ENCODE results near the gene CFP. TPM values are rescaled to one million over a fixed set of nuclear protein-coding genes. Genes with fewer than 3 reads are reported as not detected.
"Not testable (repeated sequence)": the region's sequence is repeated elsewhere in the genome, so short reads cannot be mapped to it uniquely, and the experiment has no call there.

Gene CFP
- total and polyA plus RNA-seq, 4 donors = 3.1 to 6.0 (median 4.5) TPM

GRCh38 chrX:47603125-47603524, 26.6 kb downstream of the CFP start:
- DNase-seq; H3K4me3 ChIP-seq (ENCODE audit: low read length in 2 of 2); ATAC-seq (ENCODE audit: low FRiP score); H3K27ac ChIP-seq (ENCODE audit: low read depth in 1 of 2, low read length in 2 of 2); H3K27me3 ChIP-seq (ENCODE audit: control insufficient read depth in 1 of 2, insufficient read depth in 2 of 2, low read length in 1 of 2); intact Hi-C loops (cut with DNase I); H3K9me3 ChIP-seq (ENCODE audit: control insufficient read depth, low read length); H3K4me1 ChIP-seq (ENCODE audit: control insufficient read depth in 1 of 2, insufficient read depth in 2 of 2, low read length in 2 of 2); H3K36me3 ChIP-seq (ENCODE audit: control insufficient read depth in 1 of 2, insufficient read depth in 2 of 2, low read length in 1 of 2): not testable (repeated sequence)
- WGBS, 2 donors = 94 to 97% methylated on average over 4 of the region's 4 CpGs

- ATAC-seq (ENCODE audit: low FRiP score) = no peak
- H3K9me3 ChIP-seq (ENCODE audit: control insufficient read depth, low read length) = no peaks in the 10 kb centered on the region
These were observed 32.5 kb downstream of the CFP start for GRCh38 chrX:47597222-47597621.

GRCh38 chrX:47596256-47596655, 33.5 kb downstream of the CFP start:
- WGBS, 2 donors = 80 to 81% methylated on average over 2 of the region's 2 CpGs
- Histone ChIP-seq H3K4me1 (ENCODE audit: control insufficient read depth in 1 of 2, insufficient read depth in 2 of 2, low read length in 2 of 2) (peaks cover 0 to 3% of the 10 kb centered on the region in 2 donors), H3K27ac (ENCODE audit: low read depth in 1 of 2, low read length in 2 of 2) (no peak overlapping the region), H3K4me3 (ENCODE audit: low read length in 2 of 2) (no peak overlapping the region), H3K27me3 (ENCODE audit: control insufficient read depth in 1 of 2, insufficient read depth in 2 of 2, low read length in 1 of 2) (no peaks in the 10 kb centered on the region), H3K36me3 (ENCODE audit: control insufficient read depth in 1 of 2, insufficient read depth in 2 of 2, low read length in 1 of 2) (no peaks in the 10 kb centered on the region), H3K9me3 (ENCODE audit: control insufficient read depth, low read length) (no peaks in the 10 kb centered on the region)
- no peak for DNase-seq
- no peak for ATAC-seq (ENCODE audit: low FRiP score)
- intact Hi-C loops (cut with DNase I) = no loop called here

More at GRCh38 chrX:47597222-47597621, 32.5 kb downstream of the CFP start:
- Histone ChIP-seq H3K27ac (ENCODE audit: low read depth in 1 of 2, low read length in 2 of 2) (no peak overlapping the region), H3K4me3 (ENCODE audit: low read length in 2 of 2) (no peak overlapping the region), H3K27me3 (ENCODE audit: control insufficient read depth in 1 of 2, insufficient read depth in 2 of 2, low read length in 1 of 2) (no peaks in the 10 kb centered on the region), H3K4me1 (ENCODE audit: control insufficient read depth in 1 of 2, insufficient read depth in 2 of 2, low read length in 2 of 2) (peaks cover 0 to 3% of the 10 kb centered on the region in 2 donors), H3K36me3 (ENCODE audit: control insufficient read depth in 1 of 2, insufficient read depth in 2 of 2, low read length in 1 of 2) (no peaks in the 10 kb centered on the region)
- intact Hi-C loops (cut with DNase I) = no loop called here
- no peak for DNase-seq
- WGBS, 2 donors = 82 to 91% methylated on average over 3 of the region's 3 CpGs

DNA sequence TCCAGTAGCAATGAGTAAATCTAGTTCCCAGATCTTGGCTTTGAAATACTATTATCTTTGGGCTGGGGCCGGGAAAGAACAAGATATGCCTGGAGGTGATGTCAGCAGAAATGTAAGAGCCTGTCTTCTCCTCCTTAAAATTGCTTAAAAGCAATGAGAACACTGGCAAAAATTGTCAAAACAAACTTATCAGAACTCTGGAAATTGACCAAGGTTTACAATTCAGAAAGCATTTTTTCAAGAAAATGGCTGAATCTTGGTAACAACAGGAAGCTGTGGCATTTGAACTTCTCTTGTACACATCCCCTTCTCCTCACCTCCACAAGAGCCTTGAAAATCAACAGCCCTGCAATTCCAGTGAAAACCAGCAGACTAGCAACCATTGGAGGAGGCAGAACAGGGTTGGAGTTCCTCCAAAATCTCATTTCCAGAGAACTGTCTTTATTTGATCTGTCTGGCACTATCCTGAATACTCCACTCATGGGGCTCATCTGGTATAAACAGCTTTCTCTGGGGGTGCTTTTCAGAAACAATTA, 33.9 kb downstream of the CFP start:
- H3K27ac ChIP-seq (ENCODE audit: low read depth in 1 of 2, low read length in 2 of 2) = no peak overlapping the region
- no peaks in the 10 kb centered on the region for H3K36me3 ChIP-seq (ENCODE audit: control insufficient read depth in 1 of 2, insufficient read depth in 2 of 2, low read length in 1 of 2)
- no peaks in the 10 kb centered on the region for H3K9me3 ChIP-seq (ENCODE audit: control insufficient read depth, low read length)
- intact Hi-C loops (cut with DNase I) = no loop called here
- DNase-seq (no peak), ATAC-seq (ENCODE audit: low FRiP score) (peak; percentile 62)
- 2 to 33% methylated on average over 1 of the region's 1 CpG for WGBS, 2 donors
- H3K4me3 ChIP-seq (ENCODE audit: low read length in 2 of 2) = no peak overlapping the region
- H3K27me3 ChIP-seq (ENCODE audit: control insufficient read depth in 1 of 2, insufficient read depth in 2 of 2, low read length in 1 of 2) = no peaks in the 10 kb centered on the region
- H3K4me1 ChIP-seq (ENCODE audit: control insufficient read depth in 1 of 2, insufficient read depth in 2 of 2, low read length in 2 of 2) = peaks cover 0 to 3% of the 10 kb centered on the region in 2 donors

DNA sequence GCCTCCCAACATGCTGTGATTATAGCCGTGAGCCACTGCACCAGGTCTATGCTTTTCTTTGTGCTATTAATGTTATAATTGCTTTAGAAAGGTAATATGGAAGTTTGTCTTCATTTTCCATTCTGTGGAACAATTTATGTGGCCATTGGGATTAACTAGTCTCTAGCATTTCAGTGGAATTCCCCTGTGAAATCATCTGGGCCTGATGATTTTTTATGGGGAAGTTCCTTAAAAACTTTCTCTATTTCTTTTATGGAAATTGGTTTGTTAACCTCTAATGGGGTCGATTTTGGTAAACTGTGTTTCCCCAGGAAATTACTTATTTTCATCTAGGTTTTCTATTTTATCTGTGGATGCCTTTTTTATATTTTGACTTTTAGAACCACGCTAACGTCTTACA, 36.2 kb downstream of the CFP start:
- Histone ChIP-seq H3K4me1 (ENCODE audit: control insufficient read depth in 1 of 2, insufficient read depth in 2 of 2, low read length in 2 of 2) (peaks cover 0 to 3% of the 10 kb centered on the region in 2 donors), H3K36me3 (ENCODE audit: control insufficient read depth in 1 of 2, insufficient read depth in 2 of 2, low read length in 1 of 2) (no peaks in the 10 kb centered on the region), H3K27me3 (ENCODE audit: control insufficient read depth in 1 of 2, insufficient read depth in 2 of 2, low read length in 1 of 2) (no peaks in the 10 kb centered on the region), H3K9me3 (ENCODE audit: control insufficient read depth, low read length) (no peaks in the 10 kb centered on the region), H3K4me3 (ENCODE audit: low read length in 2 of 2) (no peak overlapping the region), H3K27ac (ENCODE audit: low read depth in 1 of 2, low read length in 2 of 2) (no peak overlapping the region)
- intact Hi-C loops (cut with DNase I) = no loop called here
- WGBS, 2 donors = 66 to 86% methylated on average over 4 of the region's 4 CpGs
- ATAC-seq (ENCODE audit: low FRiP score) = no peak
- no peak for DNase-seq

GRCh38 chrX:47590984-47591383, 38.7 kb downstream of the CFP start:
- Histone ChIP-seq H3K27me3 (ENCODE audit: control insufficient read depth in 1 of 2, insufficient read depth in 2 of 2, low read length in 1 of 2) (no peaks in the 10 kb centered on the region), H3K4me3 (ENCODE audit: low read length in 2 of 2) (no peak overlapping the region), H3K4me1 (ENCODE audit: control insufficient read depth in 1 of 2, insufficient read depth in 2 of 2, low read length in 2 of 2) (peaks cover 0 to 3% of the 10 kb centered on the region in 2 donors), H3K27ac (ENCODE audit: low read depth in 1 of 2, low read length in 2 of 2) (no peak overlapping the region), H3K9me3 (ENCODE audit: control insufficient read depth, low read length) (no peaks in the 10 kb centered on the region), H3K36me3 (ENCODE audit: control insufficient read depth in 1 of 2, insufficient read depth in 2 of 2, low read length in 1 of 2) (no peaks in the 10 kb centered on the region)
- DNase-seq (no peak), ATAC-seq (ENCODE audit: low FRiP score) (no peak)
- 84 to 85% methylated on average over 5 of the region's 5 CpGs for WGBS, 2 donors
- intact Hi-C loops (cut with DNase I) = no loop called here

- H3K4me3 ChIP-seq (ENCODE audit: low read length in 2 of 2) = no peak overlapping the region
- H3K27me3 ChIP-seq (ENCODE audit: control insufficient read depth in 1 of 2, insufficient read depth in 2 of 2, low read length in 1 of 2) = no peaks in the 10 kb centered on the region
- no peak overlapping the region for H3K27ac ChIP-seq (ENCODE audit: low read depth in 1 of 2, low read length in 2 of 2)
- H3K9me3 ChIP-seq (ENCODE audit: control insufficient read depth, low read length) = no peaks in the 10 kb centered on the region
- H3K4me1 ChIP-seq (ENCODE audit: control insufficient read depth in 1 of 2, insufficient read depth in 2 of 2, low read length in 2 of 2) = no peaks in the 10 kb centered on the region
- ATAC-seq (ENCODE audit: low FRiP score) = no peak
- H3K36me3 ChIP-seq (ENCODE audit: control insufficient read depth in 1 of 2, insufficient read depth in 2 of 2, low read length in 1 of 2) = no peaks in the 10 kb centered on the region
- 75 to 82% methylated on average over 16 of the region's 16 CpGs for WGBS, 2 donors
- intact Hi-C loops (cut with DNase I) = loop anchor here in 1 of 2 donors (10.0 kb wide), 1 partner anchor 57 kb away; no protein-coding TSS in a partner anchor
- DNase-seq = no peak
These were observed 41.6 kb downstream of the CFP start for GRCh38 chrX:47587906-47588735.

- Histone ChIP-seq H3K27ac (ENCODE audit: low read depth in 1 of 2, low read length in 2 of 2) (no peak overlapping the region), H3K9me3 (ENCODE audit: control insufficient read depth, low read length) (no peaks in the 10 kb centered on the region), H3K36me3 (ENCODE audit: control insufficient read depth in 1 of 2, insufficient read depth in 2 of 2, low read length in 1 of 2) (no peaks in the 10 kb centered on the region), H3K4me3 (ENCODE audit: low read length in 2 of 2) (no peak overlapping the region), H3K27me3 (ENCODE audit: control insufficient read depth in 1 of 2, insufficient read depth in 2 of 2, low read length in 1 of 2) (no peaks in the 10 kb centered on the region), H3K4me1 (ENCODE audit: control insufficient read depth in 1 of 2, insufficient read depth in 2 of 2, low read length in 2 of 2) (no peaks in the 10 kb centered on the region)
- DNase-seq (no peak), ATAC-seq (ENCODE audit: low FRiP score) (no peak)
- WGBS, 2 donors = 38 to 73% methylated on average over 4 of the region's 4 CpGs
- intact Hi-C loops (cut with DNase I) = loop anchor here in 1 of 2 donors (10.0 kb wide), 1 partner anchor 58 kb away; no protein-coding TSS in a partner anchor
These were observed 42.4 kb downstream of the CFP start for GRCh38 chrX:47587091-47587891.
